Neutrophil (primary cell): ENCODE results near the gene KRTAP9-1.
"Not testable (repeated sequence)": the region's sequence is repeated elsewhere in the genome, so short reads cannot be mapped to it uniquely, and the experiment has no call there.

Source experiments
- H3K27ac ChIP-seq: fragments of 200-600 bp; sonication (generic); 2 replicates; pipeline ENCODE4 v1.5.1; 2016; ENCODE audit warnings: mild to moderate bottlenecking, moderate library complexity
- H3K27me3 ChIP-seq: fragments of 200-600 bp; sonication (generic); 2 replicates; pipeline ENCODE4 v1.6.0; 2016; ENCODE audit warnings: mild to moderate bottlenecking
- H3K36me3 ChIP-seq: fragments of 200-600 bp; sonication (generic); 2 replicates; pipeline ENCODE4 v1.5.1; 2017
- H3K4me1 ChIP-seq, 2 experiments: fragments of 200-600 bp in 1 of 2; sonication (generic) in 1 of 2; 1 replicate in 1 of 2; 2 replicates in 1 of 2; pipeline versions ENCODE4 v1.5.1 to v1.6.1; 2013 to 2016; ENCODE audit warnings: low read depth in 1 of 2, low read length in 1 of 2, mild to moderate bottlenecking in 1 of 2, moderate library complexity in 1 of 2; ENCODE audit not compliant: control insufficient read depth in 1 of 2, insufficient read depth in 1 of 2
- H3K4me3 ChIP-seq, 2 experiments: fragments of 200-600 bp in 1 of 2; sonication (generic) in 1 of 2; 1 replicate in 1 of 2; 2 replicates in 1 of 2; pipeline ENCODE4 v1.5.1; 2013 to 2016; ENCODE audit warnings: low read depth in 1 of 2, low read length in 1 of 2, mild to moderate bottlenecking in 1 of 2, moderate library complexity in 1 of 2
- H3K9me3 ChIP-seq: fragments of 200-600 bp; sonication (generic); 2 replicates; pipeline ENCODE4 v1.5.1; 2016
- CTCF ChIP-seq: fragments of 200-600 bp; sonication (generic); IDR thresholded peaks from 2 replicates; pipeline ENCODE4 v1.5.1; 2016; ENCODE audit warnings: antibody characterized with exemption

Gene KRTAP9-1

GRCh38 chr17:41211845-41212466 is 22.3 kb downstream of the KRTAP9-1 start:
- H3K4me1 ChIP-seq: no peaks in the 10 kb centered on the region
- H3K27ac ChIP-seq: no peak overlapping the region
- H3K36me3 ChIP-seq: no peaks in the 10 kb centered on the region
- no peaks in the 10 kb centered on the region for H3K9me3 ChIP-seq
- TF ChIP-seq CTCF: no peak
- peaks cover 49% of the 10 kb centered on the region for H3K27me3 ChIP-seq
- H3K4me3 ChIP-seq: no peak overlapping the region

- Histone ChIP-seq H3K36me3 (no peaks in the 10 kb centered on the region), H3K27me3 (peaks cover 43% of the 10 kb centered on the region), H3K4me3 (no peak overlapping the region), H3K4me1 (no peaks in the 10 kb centered on the region), H3K27ac (no peak overlapping the region), H3K9me3 (no peaks in the 10 kb centered on the region)
- TF ChIP-seq CTCF: no peak
Observed at GRCh38 chr17:41212524-41213169, 23.0 kb downstream of the KRTAP9-1 start.

- H3K9me3 ChIP-seq: no peaks in the 10 kb centered on the region
- no peaks in the 10 kb centered on the region for H3K4me1 ChIP-seq
- no peak overlapping the region for H3K27ac ChIP-seq
- no peak overlapping the region for H3K4me3 ChIP-seq
- peaks cover 23% of the 10 kb centered on the region for H3K27me3 ChIP-seq
- no peak for TF ChIP-seq CTCF
- no peaks in the 10 kb centered on the region for H3K36me3 ChIP-seq
Observed at GRCh38 chr17:41215681-41216080, 26.0 kb downstream of the KRTAP9-1 start.

GRCh38 chr17:41223821-41224220 is 34.1 kb downstream of the KRTAP9-1 start:
- TF ChIP-seq CTCF: no peak
- no peaks in the 10 kb centered on the region for H3K9me3 ChIP-seq
- H3K4me3 ChIP-seq: no peak overlapping the region
- H3K27ac ChIP-seq: no peak overlapping the region
- no peaks in the 10 kb centered on the region for H3K36me3 ChIP-seq
- H3K4me1 ChIP-seq: no peaks in the 10 kb centered on the region
- peaks cover 6% of the 10 kb centered on the region for H3K27me3 ChIP-seq

GRCh38 chr17:41226051-41226450 is 36.4 kb downstream of the KRTAP9-1 start:
- H3K4me3 ChIP-seq: no peak overlapping the region
- H3K36me3 ChIP-seq: no peaks in the 10 kb centered on the region
- no peaks in the 10 kb centered on the region for H3K4me1 ChIP-seq
- H3K27ac ChIP-seq: no peak overlapping the region
- H3K9me3 ChIP-seq: no peaks in the 10 kb centered on the region
- H3K27me3 ChIP-seq: peaks cover 20% of the 10 kb centered on the region
- TF ChIP-seq CTCF: no peak

GRCh38 chr17:41226598-41227095 is 37.0 kb downstream of the KRTAP9-1 start, which contains the start of gene KRTAP9-2:
Gene KRTAP9-2, plus strand, starts transcription at chr17:41226648. Its CDS starts 7 bp downstream, at chr17:41226655.
- not testable (repeated sequence) for H3K4me3 ChIP-seq, H3K4me1 ChIP-seq, H3K9me3 ChIP-seq, H3K36me3 ChIP-seq, H3K27ac ChIP-seq
- H3K27me3 ChIP-seq: peaks cover 25% of the 10 kb centered on the region
